Measurements from ENCODE around the gene SENP7.

The SENP7 gene

GRCh38 chr3:101329016-101329673, 183.9 kb downstream of the SENP7 start:
- DNase-seq (ENCODE audit: low read depth, low spot score): no peak

GRCh38 chr3:101325393-101326134, 187.4 kb downstream of the SENP7 start:
- DNase-seq (ENCODE audit: low read depth, low spot score): no peak

- DNase-seq (ENCODE audit: low read depth, low spot score): no peak
These were observed 192.5 kb downstream of the SENP7 start, which contains the start of gene IMPG2 for GRCh38 chr3:101320475-101320874. Gene IMPG2, minus strand, starts transcription at chr3:101320575. Its CDS starts 203 bp downstream, at chr3:101320372.

- no peak for DNase-seq (ENCODE audit: low read depth, low spot score)
These were observed 193.5 kb downstream of the SENP7 start for GRCh38 chr3:101319531-101319930.

GRCh38 chr3:101312545-101312944, 200.5 kb downstream of the SENP7 start:
- no peak for DNase-seq (ENCODE audit: low read depth, low spot score)

GRCh38 chr3:101311676-101312075, 201.3 kb downstream of the SENP7 start:
- no peak for DNase-seq (ENCODE audit: low read depth, low spot score)

- no peak for DNase-seq (ENCODE audit: low read depth, low spot score)
These were observed 202.0 kb downstream of the SENP7 start for GRCh38 chr3:101310978-101311375.

GRCh38 chr3:101308147-101308772, 204.8 kb downstream of the SENP7 start:
- peak; percentile 2 for DNase-seq (ENCODE audit: low read depth, low spot score)

GRCh38 chr3:101303836-101304235, 209.2 kb downstream of the SENP7 start:
- DNase-seq (ENCODE audit: low read depth, low spot score): no peak

GRCh38 chr3:101303089-101303731, 209.8 kb downstream of the SENP7 start:
- no peak for DNase-seq (ENCODE audit: low read depth, low spot score)

- DNase-seq (ENCODE audit: low read depth, low spot score): peak; percentile 97
These were observed 212.9 kb downstream of the SENP7 start for GRCh38 chr3:101300073-101300472.

GRCh38 chr3:101292027-101292426, 221.0 kb downstream of the SENP7 start:
- no peak for DNase-seq (ENCODE audit: low read depth, low spot score)

- DNase-seq (ENCODE audit: low read depth, low spot score): no peak
These were observed 224.7 kb downstream of the SENP7 start for GRCh38 chr3:101288294-101288693.

- DNase-seq (ENCODE audit: low read depth, low spot score): no peak
These were observed 228.3 kb downstream of the SENP7 start for GRCh38 chr3:101284757-101285156.

- no peak for DNase-seq (ENCODE audit: low read depth, low spot score)
These were observed 231.4 kb downstream of the SENP7 start for GRCh38 chr3:101281521-101282030.

GRCh38 chr3:101279765-101280385, 233.1 kb downstream of the SENP7 start:
- DNase-seq (ENCODE audit: low read depth, low spot score): no peak

GRCh38 chr3:101279162-101279561, 233.8 kb downstream of the SENP7 start:
- DNase-seq (ENCODE audit: low read depth, low spot score): no peak

GRCh38 chr3:101278727-101279126, 234.3 kb downstream of the SENP7 start:
- no peak for DNase-seq (ENCODE audit: low read depth, low spot score)
